Parathyroid adenoma (tissue), 2 donors: ENCODE measurements around the gene IWS1.

Experiments
- H2AFZ ChIP-seq: fragments of 300-600 bp; sonication (generic); one replicate; pipeline ENCODE4 v1.7.0; 2017; ENCODE audit warnings: antibody characterized with exemption, mild to moderate bottlenecking
- H3K27ac ChIP-seq: fragments of 300-600 bp; sonication (generic); one replicate; pipeline ENCODE4 v1.7.0; 2017
- H3K27me3 ChIP-seq: fragments of 300-600 bp; sonication (generic); one replicate; pipeline ENCODE4 v1.7.0; 2017; ENCODE audit warnings: low read length; ENCODE audit not compliant: control insufficient read depth, insufficient read depth
- H3K36me3 ChIP-seq: fragments of 300-600 bp; sonication (generic); one replicate; pipeline ENCODE4 v1.7.0; 2017; ENCODE audit warnings: low read length; ENCODE audit not compliant: control insufficient read depth, insufficient read depth
- H3K4me1 ChIP-seq: fragments of 300-600 bp; sonication (generic); one replicate; pipeline ENCODE4 v1.7.0; 2017; ENCODE audit warnings: control low read depth
- H3K4me2 ChIP-seq: fragments of 300-600 bp; sonication (generic); one replicate; pipeline ENCODE4 v1.7.0; 2017; ENCODE audit warnings: low read length
- H3K4me3 ChIP-seq: fragments of 300-600 bp; sonication (generic); one replicate; pipeline ENCODE4 v1.7.0; 2017; ENCODE audit warnings: low read depth, low read length
- H3K79me2 ChIP-seq: fragments of 300-600 bp; sonication (generic); one replicate; pipeline ENCODE4 v1.7.0; 2017; ENCODE audit warnings: control low read depth
- H3K9ac ChIP-seq: fragments of 300-600 bp; sonication (generic); one replicate; pipeline ENCODE4 v1.7.0; 2017; ENCODE audit warnings: mild to moderate bottlenecking
- H3K9me3 ChIP-seq: fragments of 300-600 bp; sonication (generic); one replicate; pipeline ENCODE4 v1.7.0; 2017; ENCODE audit warnings: low read length; ENCODE audit not compliant: control insufficient read depth
- CTCF ChIP-seq: fragments of 300-600 bp; sonication (generic); IDR thresholded peaks from one replicate; pipeline ENCODE4 v1.7.0; 2017; ENCODE audit warnings: antibody characterized with exemption, mild to moderate bottlenecking
- donor health status: primary hyperparathyroidism.

Gene IWS1

GRCh38 chr2:127536707-127537541 is 10.6 kb upstream of the IWS1 start:
- Histone ChIP-seq H3K36me3 (no peaks in the 10 kb centered on the region), H3K27ac (no peak overlapping the region), H3K4me3 (no peak overlapping the region), H3K79me2 (no peaks in the 10 kb centered on the region), H2AFZ (no peak overlapping the region), H3K4me2 (no peak overlapping the region), H3K4me1 (no peaks in the 10 kb centered on the region), H3K9ac (no peak overlapping the region), H3K9me3 (no peaks in the 10 kb centered on the region), H3K27me3 (no peaks in the 10 kb centered on the region)
- no peak for TF ChIP-seq CTCF

GRCh38 chr2:127535918-127536317 is 9.6 kb upstream of the IWS1 start:
- Histone ChIP-seq H3K36me3 (no peaks in the 10 kb centered on the region), H2AFZ (no peak overlapping the region), H3K4me2 (no peak overlapping the region), H3K9me3 (no peaks in the 10 kb centered on the region), H3K4me1 (no peaks in the 10 kb centered on the region), H3K27me3 (no peaks in the 10 kb centered on the region), H3K27ac (no peak overlapping the region), H3K79me2 (no peaks in the 10 kb centered on the region), H3K4me3 (no peak overlapping the region), H3K9ac (no peak overlapping the region)
- TF ChIP-seq CTCF = no peak

- H3K79me2 ChIP-seq = no peaks in the 10 kb centered on the region
- H3K9me3 ChIP-seq = no peaks in the 10 kb centered on the region
- no peaks in the 10 kb centered on the region for H3K36me3 ChIP-seq
- H2AFZ ChIP-seq = no peak within 1 kb of the TSS
- no peaks in the 10 kb centered on the region for H3K4me1 ChIP-seq
- H3K4me3 ChIP-seq = no peak within 1 kb of the TSS
- TF ChIP-seq CTCF = no peak
- H3K9ac ChIP-seq = no peak within 1 kb of the TSS
- H3K27me3 ChIP-seq = no peaks in the 10 kb centered on the region
- H3K27ac ChIP-seq = no peak within 1 kb of the TSS
- H3K4me2 ChIP-seq = no peak within 1 kb of the TSS
Observed at GRCh38 chr2:127535422-127535901, 9.2 kb upstream of the IWS1 start, which contains the start of gene MYO7B. MYO7B (plus strand) TSS chr2:127535683; CDS start chr2:127559723, 24,040 bp downstream.

- H3K4me1 ChIP-seq = peaks cover 3% of the 10 kb centered on the region
- no peaks in the 10 kb centered on the region for H3K79me2 ChIP-seq
- H2AFZ ChIP-seq = no peak overlapping the region
- H3K9ac ChIP-seq = no peak overlapping the region
- no peak overlapping the region for H3K27ac ChIP-seq
- H3K4me3 ChIP-seq = no peak overlapping the region
- H3K27me3 ChIP-seq = no peaks in the 10 kb centered on the region
- no peak for TF ChIP-seq CTCF
- H3K36me3 ChIP-seq = no peaks in the 10 kb centered on the region
- no peak overlapping the region for H3K4me2 ChIP-seq
- H3K9me3 ChIP-seq = no peaks in the 10 kb centered on the region
Observed at GRCh38 chr2:127532296-127532695, 6.0 kb upstream of the IWS1 start.
